Measurements from ENCODE around the gene TPCN1. TPM values are rescaled to one million over a fixed set of nuclear protein-coding genes. Genes with fewer than 3 reads are reported as not detected.
A peak's percentile ranks its signal among the peaks of the same experiment; 100 is the strongest.

TPCN1 gene
- total RNA-seq, 1 donor from 2014 or later = 39.5 TPM

- peak overlapping the region; percentile 84 for H3K27ac ChIP-seq
- DNase-seq (ENCODE audit: extremely low spot score in 2 of 2) = no peak
- H3K9me3 ChIP-seq = no peaks in the 10 kb centered on the region
- intact Hi-C loops (cut with DNase I) = loop anchor here (5.0 kb wide), 1 partner anchor 66 kb away; the partner anchor contains the start of gene SLC8B1
- peaks cover 25% of the 10 kb centered on the region for H3K4me1 ChIP-seq
- H3K36me3 ChIP-seq = peaks cover 0 to 55% of the 10 kb centered on the region in 2 donors
- TF ChIP-seq POLR2A (IDR thresholded peaks at IDR 0.05) (no peak), POLR2AphosphoS5 (IDR thresholded peaks at IDR 0.05; ENCODE audit: insufficient read depth in 1 of 2, low read depth in 1 of 2) (no peak)
- TF ChIP-seq, protein P1, sequence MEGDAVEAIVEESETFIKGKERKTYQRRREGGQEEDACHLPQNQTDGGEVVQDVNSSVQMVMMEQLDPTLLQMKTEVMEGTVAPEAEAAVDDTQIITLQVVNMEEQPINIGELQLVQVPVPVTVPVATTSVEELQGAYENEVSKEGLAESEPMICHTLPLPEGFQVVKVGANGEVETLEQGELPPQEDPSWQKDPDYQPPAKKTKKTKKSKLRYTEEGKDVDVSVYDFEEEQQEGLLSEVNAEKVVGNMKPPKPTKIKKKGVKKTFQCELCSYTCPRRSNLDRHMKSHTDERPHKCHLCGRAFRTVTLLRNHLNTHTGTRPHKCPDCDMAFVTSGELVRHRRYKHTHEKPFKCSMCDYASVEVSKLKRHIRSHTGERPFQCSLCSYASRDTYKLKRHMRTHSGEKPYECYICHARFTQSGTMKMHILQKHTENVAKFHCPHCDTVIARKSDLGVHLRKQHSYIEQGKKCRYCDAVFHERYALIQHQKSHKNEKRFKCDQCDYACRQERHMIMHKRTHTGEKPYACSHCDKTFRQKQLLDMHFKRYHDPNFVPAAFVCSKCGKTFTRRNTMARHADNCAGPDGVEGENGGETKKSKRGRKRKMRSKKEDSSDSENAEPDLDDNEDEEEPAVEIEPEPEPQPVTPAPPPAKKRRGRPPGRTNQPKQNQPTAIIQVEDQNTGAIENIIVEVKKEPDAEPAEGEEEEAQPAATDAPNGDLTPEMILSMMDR (IDR thresholded peaks at IDR 0.05) = no peak
- no peak overlapping the region for H3K4me3 ChIP-seq
- no peaks in the 10 kb centered on the region for H3K27me3 ChIP-seq
Measured at GRCh38 chr12:113271466-113271852, 50.2 kb downstream of the TPCN1 start.

GRCh38 chr12:113271853-113272561 lies 50.7 kb downstream of the TPCN1 start:
- H3K27me3 ChIP-seq = no peaks in the 10 kb centered on the region
- no peaks in the 10 kb centered on the region for H3K9me3 ChIP-seq
- peak in 1 of 2 donors; percentile 96 for DNase-seq (ENCODE audit: extremely low spot score in 2 of 2)
- H3K4me1 ChIP-seq = peaks cover 25% of the 10 kb centered on the region
- peak overlapping the region; percentile 84 for H3K27ac ChIP-seq
- H3K4me3 ChIP-seq = no peak overlapping the region
- peaks cover 0 to 55% of the 10 kb centered on the region in 2 donors for H3K36me3 ChIP-seq
- intact Hi-C loops (cut with DNase I) = loop anchor here (5.0 kb wide), 1 partner anchor 65 kb away; the partner anchor contains the start of gene SLC8B1
- TF ChIP-seq POLR2A (IDR thresholded peaks at IDR 0.05) = no peak
- TF ChIP-seq POLR2AphosphoS5 (IDR thresholded peaks at IDR 0.05; ENCODE audit: insufficient read depth in 1 of 2, low read depth in 1 of 2) = peak; percentile 56 to 83
- TF ChIP-seq, protein P1 (IDR thresholded peaks at IDR 0.05) = no peak

GRCh38 chr12:113273053-113273725 lies 51.9 kb downstream of the TPCN1 start:
- Histone ChIP-seq H3K27ac (peak overlapping the region; percentile 84), H3K4me3 (no peak overlapping the region), H3K27me3 (no peaks in the 10 kb centered on the region), H3K9me3 (no peaks in the 10 kb centered on the region), H3K4me1 (peaks cover 25% of the 10 kb centered on the region), H3K36me3 (peaks cover 0 to 61% of the 10 kb centered on the region in 2 donors)
- TF ChIP-seq POLR2AphosphoS5 (IDR thresholded peaks at IDR 0.05; ENCODE audit: insufficient read depth in 1 of 2, low read depth in 1 of 2) (no peak), POLR2A (IDR thresholded peaks at IDR 0.05) (no peak)
- TF ChIP-seq, protein P1 (IDR thresholded peaks at IDR 0.05) = no peak
- DNase-seq (ENCODE audit: extremely low spot score in 2 of 2) = no peak
- intact Hi-C loops (cut with DNase I) = loop anchor here (5.0 kb wide), 1 partner anchor 64 kb away; the partner anchor contains the start of gene SLC8B1

- Histone ChIP-seq H3K27me3 (no peaks in the 10 kb centered on the region), H3K4me1 (peaks cover 25% of the 10 kb centered on the region), H3K4me3 (no peak overlapping the region), H3K36me3 (peaks cover 0 to 57% of the 10 kb centered on the region in 2 donors), H3K27ac (no peak overlapping the region), H3K9me3 (no peaks in the 10 kb centered on the region)
- DNase-seq (ENCODE audit: extremely low spot score in 2 of 2) = no peak
- TF ChIP-seq, protein P1 (IDR thresholded peaks at IDR 0.05) = no peak
- TF ChIP-seq POLR2A (IDR thresholded peaks at IDR 0.05) (no peak), POLR2AphosphoS5 (IDR thresholded peaks at IDR 0.05; ENCODE audit: insufficient read depth in 1 of 2, low read depth in 1 of 2) (no peak)
- intact Hi-C loops (cut with DNase I) = loop anchor here (5.0 kb wide), 1 partner anchor 62 kb away; the partner anchor contains the start of gene SLC8B1
Measured at GRCh38 chr12:113274848-113275247, 53.6 kb downstream of the TPCN1 start.
